Measurements from ENCODE around the gene GTF2B. TPM values are rescaled to one million over a fixed set of nuclear protein-coding genes. Genes with fewer than 3 reads are reported as not detected.
"Not testable (repeated sequence)": the region's sequence is repeated elsewhere in the genome, so short reads cannot be mapped to it uniquely, and the experiment has no call there.

GTF2B gene
- total RNA-seq, 2 donors from 2014 or later, result 18.6 to 19.9 TPM

GRCh38 chr1:88825721-88826120 lies 65.6 kb downstream of the GTF2B start:
- Histone ChIP-seq H3K4me3 (ENCODE audit: low read length) (no peak overlapping the region), H3K4me1 (ENCODE audit: control insufficient read depth, insufficient read depth, low read length) (no peaks in the 10 kb centered on the region), H3K9ac (ENCODE audit: extremely low read depth, low read length, poor library complexity, severe bottlenecking) (no peak overlapping the region), H3K27me3 (ENCODE audit: control insufficient read depth, insufficient read depth, low read length, poor library complexity, severe bottlenecking) (no peaks in the 10 kb centered on the region), H3K36me3 (ENCODE audit: control insufficient read depth, insufficient read depth, low read length) (peaks cover 60% of the 10 kb centered on the region), H3K27ac (ENCODE audit: low read depth, low read length) (no peak overlapping the region), H3K9me3 (ENCODE audit: control insufficient read depth, low read length) (no peaks in the 10 kb centered on the region)
- WGBS, 2 experiments (ENCODE audit: insufficient coverage in 1 of 2, insufficient read length in 1 of 2), result 91 to 100% methylated on average over 2 of the region's 2 CpGs
- H3K4me3 Mint-ChIP-seq, result no peak overlapping the region
- peaks cover 30% of the 10 kb centered on the region for H3K36me3 Mint-ChIP-seq (ENCODE audit: low read depth)
- no peaks in the 10 kb centered on the region for H3K9me3 Mint-ChIP-seq
- no peak overlapping the region for H3K27ac Mint-ChIP-seq
- no peak for DNase-seq
- H3K4me1 Mint-ChIP-seq, result no peaks in the 10 kb centered on the region
- TF ChIP-seq, protein P1, sequence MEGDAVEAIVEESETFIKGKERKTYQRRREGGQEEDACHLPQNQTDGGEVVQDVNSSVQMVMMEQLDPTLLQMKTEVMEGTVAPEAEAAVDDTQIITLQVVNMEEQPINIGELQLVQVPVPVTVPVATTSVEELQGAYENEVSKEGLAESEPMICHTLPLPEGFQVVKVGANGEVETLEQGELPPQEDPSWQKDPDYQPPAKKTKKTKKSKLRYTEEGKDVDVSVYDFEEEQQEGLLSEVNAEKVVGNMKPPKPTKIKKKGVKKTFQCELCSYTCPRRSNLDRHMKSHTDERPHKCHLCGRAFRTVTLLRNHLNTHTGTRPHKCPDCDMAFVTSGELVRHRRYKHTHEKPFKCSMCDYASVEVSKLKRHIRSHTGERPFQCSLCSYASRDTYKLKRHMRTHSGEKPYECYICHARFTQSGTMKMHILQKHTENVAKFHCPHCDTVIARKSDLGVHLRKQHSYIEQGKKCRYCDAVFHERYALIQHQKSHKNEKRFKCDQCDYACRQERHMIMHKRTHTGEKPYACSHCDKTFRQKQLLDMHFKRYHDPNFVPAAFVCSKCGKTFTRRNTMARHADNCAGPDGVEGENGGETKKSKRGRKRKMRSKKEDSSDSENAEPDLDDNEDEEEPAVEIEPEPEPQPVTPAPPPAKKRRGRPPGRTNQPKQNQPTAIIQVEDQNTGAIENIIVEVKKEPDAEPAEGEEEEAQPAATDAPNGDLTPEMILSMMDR (conservative IDR thresholded peaks at IDR 0.05), result no peak
- no peaks in the 10 kb centered on the region for H3K27me3 Mint-ChIP-seq (ENCODE audit: insufficient read depth)

- H3K9me3 ChIP-seq (ENCODE audit: control insufficient read depth, low read length); H3K27ac Mint-ChIP-seq; DNase-seq; H3K9me3 Mint-ChIP-seq; H3K27ac ChIP-seq (ENCODE audit: low read depth, low read length); H3K4me3 ChIP-seq (ENCODE audit: low read length); H3K4me1 ChIP-seq (ENCODE audit: control insufficient read depth, insufficient read depth, low read length); H3K4me3 Mint-ChIP-seq; H3K4me1 Mint-ChIP-seq; H3K27me3 Mint-ChIP-seq (ENCODE audit: insufficient read depth); H3K27me3 ChIP-seq (ENCODE audit: control insufficient read depth, insufficient read depth, low read length, poor library complexity, severe bottlenecking); H3K9ac ChIP-seq (ENCODE audit: extremely low read depth, low read length, poor library complexity, severe bottlenecking): not testable (repeated sequence)
- peaks cover 33% of the 10 kb centered on the region for H3K36me3 ChIP-seq (ENCODE audit: control insufficient read depth, insufficient read depth, low read length)
- 94% methylated on average over 3 of the region's 3 CpGs; no CpG with 5 or more reads in 1 of the 2 experiments for WGBS, 2 experiments (ENCODE audit: insufficient coverage in 1 of 2, insufficient read length in 1 of 2)
- peaks cover 53% of the 10 kb centered on the region for H3K36me3 Mint-ChIP-seq (ENCODE audit: low read depth)
Observed at GRCh38 chr1:88819642-88820041, 71.7 kb downstream of the GTF2B start.

DNA sequence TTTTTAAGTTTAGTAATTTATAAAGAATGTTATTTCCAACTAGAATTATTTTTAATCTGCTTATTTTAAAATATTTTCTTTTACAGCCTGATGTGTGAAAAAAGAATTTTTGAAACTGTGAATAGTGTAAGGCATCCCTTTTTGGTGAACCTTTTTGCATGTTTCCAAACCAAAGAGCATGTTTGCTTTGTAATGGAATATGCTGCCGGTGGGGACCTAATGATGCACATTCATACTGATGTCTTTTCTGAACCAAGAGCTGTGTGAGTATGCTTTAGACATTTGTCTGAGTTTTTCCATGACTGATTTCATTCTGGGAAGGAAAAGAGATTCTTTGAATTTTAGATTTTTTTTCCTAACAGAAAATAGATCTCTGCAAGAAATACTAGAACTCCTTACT lies 77.9 kb downstream of the GTF2B start:
- H3K4me1 Mint-ChIP-seq, result no peaks in the 10 kb centered on the region
- Histone ChIP-seq H3K27me3 (ENCODE audit: control insufficient read depth, insufficient read depth, low read length, poor library complexity, severe bottlenecking) (no peaks in the 10 kb centered on the region), H3K36me3 (ENCODE audit: control insufficient read depth, insufficient read depth, low read length) (peaks cover 53% of the 10 kb centered on the region), H3K9me3 (ENCODE audit: control insufficient read depth, low read length) (no peaks in the 10 kb centered on the region), H3K27ac (ENCODE audit: low read depth, low read length) (no peak overlapping the region), H3K4me3 (ENCODE audit: low read length) (no peak overlapping the region), H3K9ac (ENCODE audit: extremely low read depth, low read length, poor library complexity, severe bottlenecking) (no peak overlapping the region), H3K4me1 (ENCODE audit: control insufficient read depth, insufficient read depth, low read length) (no peaks in the 10 kb centered on the region)
- 93 to 100% methylated on average over 1 of the region's 1 CpG for WGBS, 2 experiments (ENCODE audit: insufficient coverage in 1 of 2, insufficient read length in 1 of 2)
- no peak overlapping the region for H3K27ac Mint-ChIP-seq
- no peaks in the 10 kb centered on the region for H3K27me3 Mint-ChIP-seq (ENCODE audit: insufficient read depth)
- DNase-seq, result no peak
- H3K4me3 Mint-ChIP-seq, result no peak overlapping the region
- peaks cover 55% of the 10 kb centered on the region for H3K36me3 Mint-ChIP-seq (ENCODE audit: low read depth)
- TF ChIP-seq, protein P1 (conservative IDR thresholded peaks at IDR 0.05), result no peak
- H3K9me3 Mint-ChIP-seq, result no peaks in the 10 kb centered on the region

DNA sequence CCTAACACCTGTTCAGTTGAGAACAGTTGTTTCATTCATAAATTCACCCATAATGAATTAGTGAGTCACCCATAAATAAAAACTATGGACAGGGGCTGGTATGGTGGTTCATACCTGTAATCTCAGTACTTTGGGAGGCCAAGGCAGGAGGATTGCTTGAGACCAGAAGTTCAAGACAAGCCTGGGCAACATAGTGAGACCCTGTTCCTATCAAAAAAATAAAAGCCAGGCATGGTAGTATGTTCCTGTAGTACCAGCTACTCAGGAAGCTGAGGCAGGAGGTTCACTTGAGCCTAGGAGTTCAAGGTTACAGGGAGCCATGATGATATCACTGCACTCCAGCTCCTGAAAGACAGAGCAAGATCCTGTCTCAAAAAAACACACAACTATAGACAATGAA lies 79.0 kb downstream of the GTF2B start:
- H3K4me3 ChIP-seq (ENCODE audit: low read length), result no peak overlapping the region
- Mint-ChIP-seq H3K9me3 (no peaks in the 10 kb centered on the region), H3K4me3 (no peak overlapping the region), H3K36me3 (ENCODE audit: low read depth) (peaks cover 44% of the 10 kb centered on the region), H3K27ac (no peak overlapping the region), H3K4me1 (no peaks in the 10 kb centered on the region), H3K27me3 (ENCODE audit: insufficient read depth) (no peaks in the 10 kb centered on the region)
- H3K27ac ChIP-seq (ENCODE audit: low read depth, low read length), result no peak overlapping the region
- no peaks in the 10 kb centered on the region for H3K4me1 ChIP-seq (ENCODE audit: control insufficient read depth, insufficient read depth, low read length)
- no peak overlapping the region for H3K9ac ChIP-seq (ENCODE audit: extremely low read depth, low read length, poor library complexity, severe bottlenecking)
- H3K36me3 ChIP-seq (ENCODE audit: control insufficient read depth, insufficient read depth, low read length), result peaks cover 59% of the 10 kb centered on the region
- TF ChIP-seq, protein P1 (conservative IDR thresholded peaks at IDR 0.05), result no peak
- no peaks in the 10 kb centered on the region for H3K27me3 ChIP-seq (ENCODE audit: control insufficient read depth, insufficient read depth, low read length, poor library complexity, severe bottlenecking)
- DNase-seq, result no peak
- H3K9me3 ChIP-seq (ENCODE audit: control insufficient read depth, low read length), result no peaks in the 10 kb centered on the region
